Measurements from ENCODE around the gene MTPN.

The MTPN gene

DNA sequence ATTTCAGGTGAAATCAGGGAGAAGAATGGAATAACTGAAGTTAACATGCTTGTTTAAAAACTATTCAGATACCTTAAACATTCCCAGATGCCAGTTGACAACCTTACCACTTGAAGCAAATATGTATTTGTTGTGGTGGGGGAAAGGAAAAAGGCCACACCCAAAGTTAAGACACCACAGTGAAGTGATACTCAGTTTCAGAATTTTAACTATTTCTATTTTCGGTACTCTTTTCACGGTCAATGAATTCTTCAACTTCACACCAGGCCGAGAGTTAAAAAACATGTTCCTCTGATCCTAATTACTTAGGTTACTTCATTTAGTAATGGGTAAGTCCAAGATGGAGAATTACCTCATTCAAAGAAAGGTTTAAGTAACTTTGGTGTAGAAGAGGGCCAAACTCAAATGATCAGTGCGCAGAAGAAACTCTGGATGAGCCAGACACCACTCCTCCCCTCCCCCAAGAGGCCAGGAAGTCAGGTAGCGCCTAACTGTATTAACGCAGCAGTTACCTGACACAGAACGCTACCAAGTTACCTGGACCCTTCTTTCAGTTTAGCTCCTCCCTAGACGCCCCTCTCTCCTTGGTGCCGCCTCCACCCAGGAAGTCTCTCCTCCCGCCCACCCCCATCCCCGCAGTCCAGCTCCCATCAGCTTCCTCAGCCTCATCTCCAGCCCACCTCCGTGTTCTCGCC, 700 bp downstream of the MTPN start:
- Mint-ChIP-seq H3K36me3 (ENCODE audit: low read depth) (peaks cover 8% of the 10 kb centered on the region), H3K27ac (peak overlapping the region; percentile 76 to 89 (median 82)), H3K27me3 (ENCODE audit: low read depth) (no peaks in the 10 kb centered on the region), H3K9me3 (no peaks in the 10 kb centered on the region), H3K4me1 (peaks cover 29% of the 10 kb centered on the region), H3K4me3 (peak overlapping the region; percentile 96 to 99 (median 99))
- TF ChIP-seq, protein P1, sequence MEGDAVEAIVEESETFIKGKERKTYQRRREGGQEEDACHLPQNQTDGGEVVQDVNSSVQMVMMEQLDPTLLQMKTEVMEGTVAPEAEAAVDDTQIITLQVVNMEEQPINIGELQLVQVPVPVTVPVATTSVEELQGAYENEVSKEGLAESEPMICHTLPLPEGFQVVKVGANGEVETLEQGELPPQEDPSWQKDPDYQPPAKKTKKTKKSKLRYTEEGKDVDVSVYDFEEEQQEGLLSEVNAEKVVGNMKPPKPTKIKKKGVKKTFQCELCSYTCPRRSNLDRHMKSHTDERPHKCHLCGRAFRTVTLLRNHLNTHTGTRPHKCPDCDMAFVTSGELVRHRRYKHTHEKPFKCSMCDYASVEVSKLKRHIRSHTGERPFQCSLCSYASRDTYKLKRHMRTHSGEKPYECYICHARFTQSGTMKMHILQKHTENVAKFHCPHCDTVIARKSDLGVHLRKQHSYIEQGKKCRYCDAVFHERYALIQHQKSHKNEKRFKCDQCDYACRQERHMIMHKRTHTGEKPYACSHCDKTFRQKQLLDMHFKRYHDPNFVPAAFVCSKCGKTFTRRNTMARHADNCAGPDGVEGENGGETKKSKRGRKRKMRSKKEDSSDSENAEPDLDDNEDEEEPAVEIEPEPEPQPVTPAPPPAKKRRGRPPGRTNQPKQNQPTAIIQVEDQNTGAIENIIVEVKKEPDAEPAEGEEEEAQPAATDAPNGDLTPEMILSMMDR (IDR thresholded peaks at IDR 0.05; ENCODE audit: unreplicated experiment in 3 of 3) = no peak

DNA sequence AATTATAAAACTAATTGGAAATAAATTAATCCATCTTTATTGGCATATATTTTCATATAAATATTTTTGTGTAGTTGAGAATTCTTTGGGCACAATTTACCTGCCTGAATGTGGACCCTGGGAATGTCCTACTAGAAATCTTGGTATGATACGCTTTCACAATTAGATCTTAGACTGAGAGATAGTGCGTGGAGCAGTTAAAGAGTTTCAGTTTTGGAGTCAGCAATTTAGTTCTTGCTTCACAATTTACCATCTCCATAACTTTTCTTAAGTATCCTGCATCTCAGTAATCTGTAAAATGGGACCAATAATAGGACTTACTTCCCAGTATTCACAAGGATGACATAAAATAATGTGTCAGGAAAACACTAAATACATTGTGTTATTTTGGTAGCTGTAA, 2.0 kb downstream of the MTPN start:
- Mint-ChIP-seq H3K36me3 (ENCODE audit: low read depth) (peaks cover 12% of the 10 kb centered on the region), H3K27ac (no peak overlapping the region), H3K9me3 (no peaks in the 10 kb centered on the region), H3K27me3 (ENCODE audit: low read depth) (no peaks in the 10 kb centered on the region), H3K4me1 (peaks cover 29% of the 10 kb centered on the region), H3K4me3 (peak overlapping the region; percentile 96 to 99 (median 99))
- TF ChIP-seq, protein P1 (IDR thresholded peaks at IDR 0.05; ENCODE audit: unreplicated experiment in 3 of 3) = no peak

DNA sequence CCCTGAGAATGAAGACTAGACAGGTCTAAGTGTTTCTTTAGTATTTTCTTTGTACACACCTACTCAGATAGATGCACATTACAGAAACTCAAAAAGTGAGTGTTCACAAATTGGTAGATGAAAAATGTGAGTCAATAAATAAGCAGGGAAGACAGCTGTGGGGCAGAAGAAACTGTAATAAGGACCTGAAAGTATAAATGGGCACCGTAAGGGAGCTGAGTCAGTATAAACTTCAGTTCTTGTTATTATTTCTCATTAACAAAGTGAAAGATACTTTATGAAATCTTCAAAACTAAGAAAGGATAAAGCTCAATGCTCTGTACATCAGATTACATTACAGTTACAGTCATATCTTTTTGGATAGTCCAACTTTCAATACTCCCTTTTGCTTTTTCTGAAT, 2.5 kb downstream of the MTPN start:
- no peaks in the 10 kb centered on the region for H3K27me3 Mint-ChIP-seq (ENCODE audit: low read depth)
- H3K9me3 Mint-ChIP-seq = no peaks in the 10 kb centered on the region
- peaks cover 17% of the 10 kb centered on the region for H3K36me3 Mint-ChIP-seq (ENCODE audit: low read depth)
- TF ChIP-seq, protein P1 (IDR thresholded peaks at IDR 0.05; ENCODE audit: unreplicated experiment in 3 of 3) = no peak
- peaks cover 29% of the 10 kb centered on the region for H3K4me1 Mint-ChIP-seq
- peak overlapping the region; percentile 70 to 99 (median 75) for H3K4me3 Mint-ChIP-seq
- H3K27ac Mint-ChIP-seq = peak overlapping the region in 1 of 3 experiments; percentile 28

DNA sequence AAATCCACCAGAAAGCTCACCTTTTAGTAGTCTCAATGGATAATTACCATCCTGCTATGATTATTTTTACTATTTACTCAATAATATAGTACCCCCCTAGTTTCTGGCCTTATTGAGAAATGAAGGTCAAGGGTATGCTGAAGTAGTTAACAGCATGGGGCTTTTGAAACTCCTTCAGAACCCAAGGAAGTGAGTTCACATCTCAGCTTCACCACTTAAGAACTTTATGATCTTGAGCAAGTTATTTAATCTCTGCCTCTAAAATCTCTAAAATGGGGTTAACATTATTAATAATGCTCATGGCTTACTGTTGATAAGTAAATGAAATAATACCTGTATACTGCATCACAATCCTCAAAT, 5.8 kb downstream of the MTPN start:
- Mint-ChIP-seq H3K27ac (no peak overlapping the region), H3K27me3 (ENCODE audit: low read depth) (no peaks in the 10 kb centered on the region), H3K36me3 (ENCODE audit: low read depth) (peaks cover 38% of the 10 kb centered on the region), H3K9me3 (no peaks in the 10 kb centered on the region), H3K4me3 (no peak overlapping the region), H3K4me1 (peaks cover 31% of the 10 kb centered on the region)
- TF ChIP-seq, protein P1 (IDR thresholded peaks at IDR 0.05; ENCODE audit: unreplicated experiment in 3 of 3) = no peak

DNA sequence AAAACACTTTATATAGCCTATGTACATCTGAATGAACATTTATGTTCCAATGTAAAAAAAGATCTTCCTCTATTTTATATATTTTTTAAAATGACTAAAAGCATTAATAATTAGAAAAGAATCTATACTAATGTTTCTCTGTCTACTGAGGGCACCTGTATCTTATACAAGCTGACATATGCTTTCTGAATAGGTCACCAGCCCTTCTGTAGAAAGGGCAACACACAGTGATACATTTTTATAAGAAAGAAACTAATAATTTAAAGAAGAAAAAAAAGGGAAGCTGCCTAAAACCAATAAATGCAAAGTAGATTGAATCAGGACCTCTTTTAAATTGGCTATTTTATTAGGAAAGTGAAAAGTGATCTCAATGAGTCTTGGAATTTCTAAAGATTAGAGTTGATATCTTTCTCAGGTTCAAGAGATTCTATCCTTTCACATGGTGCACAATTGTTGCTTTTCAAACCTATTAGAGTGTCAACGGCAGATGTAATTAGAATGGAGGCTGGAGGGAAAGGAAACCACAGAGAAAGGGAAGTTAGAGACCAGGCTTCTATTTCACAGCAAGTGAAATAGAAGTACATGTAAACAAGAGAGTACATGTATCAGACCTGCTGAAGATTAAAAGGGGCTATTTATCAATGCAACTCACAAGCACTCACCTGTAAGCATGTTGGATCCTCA, 6.3 kb downstream of the MTPN start:
- no peak overlapping the region for H3K27ac Mint-ChIP-seq
- H3K9me3 Mint-ChIP-seq = no peaks in the 10 kb centered on the region
- H3K4me3 Mint-ChIP-seq = no peak overlapping the region
- H3K27me3 Mint-ChIP-seq (ENCODE audit: low read depth) = no peaks in the 10 kb centered on the region
- peaks cover 27% of the 10 kb centered on the region for H3K4me1 Mint-ChIP-seq
- TF ChIP-seq, protein P1 (IDR thresholded peaks at IDR 0.05; ENCODE audit: unreplicated experiment in 3 of 3) = no peak
- H3K36me3 Mint-ChIP-seq (ENCODE audit: low read depth) = peaks cover 38% of the 10 kb centered on the region

DNA sequence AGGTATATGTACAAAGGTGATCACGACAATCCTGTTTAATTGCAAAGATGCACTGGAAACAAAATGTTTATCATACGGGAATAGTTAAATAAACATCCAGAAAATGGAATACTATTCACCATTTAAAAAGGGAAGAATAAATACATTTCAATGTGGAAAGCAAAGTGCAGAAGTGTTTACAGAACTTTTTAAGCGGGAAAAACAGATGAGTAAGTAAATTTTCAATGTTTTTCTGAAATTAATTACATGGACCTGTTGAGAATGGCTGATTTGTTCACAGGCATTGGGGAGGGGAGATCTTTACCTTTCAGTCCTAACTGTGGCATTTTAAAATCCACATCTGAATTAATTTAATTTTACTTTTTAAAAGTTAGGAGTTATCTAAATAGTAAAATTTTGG, 7.1 kb downstream of the MTPN start:
- no peaks in the 10 kb centered on the region for H3K9me3 Mint-ChIP-seq
- peaks cover 38% of the 10 kb centered on the region for H3K36me3 Mint-ChIP-seq (ENCODE audit: low read depth)
- H3K4me3 Mint-ChIP-seq = no peak overlapping the region
- TF ChIP-seq, protein P1 (IDR thresholded peaks at IDR 0.05; ENCODE audit: unreplicated experiment in 3 of 3) = no peak
- H3K27me3 Mint-ChIP-seq (ENCODE audit: low read depth) = no peaks in the 10 kb centered on the region
- H3K27ac Mint-ChIP-seq = no peak overlapping the region
- peaks cover 32% of the 10 kb centered on the region for H3K4me1 Mint-ChIP-seq

Data from nephron (organoid).